Measurements from ENCODE around the gene JAM3.

JAM3 gene

DNA sequence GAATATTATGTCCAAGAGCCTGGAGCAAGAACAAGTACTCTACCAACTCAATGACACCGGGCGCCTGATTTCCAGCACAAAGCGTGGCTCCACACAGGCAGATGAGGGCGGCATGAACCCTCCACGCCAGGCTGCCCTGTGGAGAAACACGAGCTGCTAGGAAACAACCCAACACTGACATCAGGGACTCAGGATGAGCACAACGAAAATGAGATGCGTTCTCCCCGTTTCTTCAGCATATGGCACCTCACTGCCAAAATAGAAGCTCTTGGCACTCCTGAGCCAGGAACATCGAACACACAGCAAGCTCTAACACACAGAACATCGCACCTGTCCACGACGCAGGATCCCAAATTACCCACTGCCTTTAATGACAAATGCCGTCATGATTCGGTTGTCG is 86.6 kb downstream of the JAM3 start:
- TF ChIP-seq, protein P1, sequence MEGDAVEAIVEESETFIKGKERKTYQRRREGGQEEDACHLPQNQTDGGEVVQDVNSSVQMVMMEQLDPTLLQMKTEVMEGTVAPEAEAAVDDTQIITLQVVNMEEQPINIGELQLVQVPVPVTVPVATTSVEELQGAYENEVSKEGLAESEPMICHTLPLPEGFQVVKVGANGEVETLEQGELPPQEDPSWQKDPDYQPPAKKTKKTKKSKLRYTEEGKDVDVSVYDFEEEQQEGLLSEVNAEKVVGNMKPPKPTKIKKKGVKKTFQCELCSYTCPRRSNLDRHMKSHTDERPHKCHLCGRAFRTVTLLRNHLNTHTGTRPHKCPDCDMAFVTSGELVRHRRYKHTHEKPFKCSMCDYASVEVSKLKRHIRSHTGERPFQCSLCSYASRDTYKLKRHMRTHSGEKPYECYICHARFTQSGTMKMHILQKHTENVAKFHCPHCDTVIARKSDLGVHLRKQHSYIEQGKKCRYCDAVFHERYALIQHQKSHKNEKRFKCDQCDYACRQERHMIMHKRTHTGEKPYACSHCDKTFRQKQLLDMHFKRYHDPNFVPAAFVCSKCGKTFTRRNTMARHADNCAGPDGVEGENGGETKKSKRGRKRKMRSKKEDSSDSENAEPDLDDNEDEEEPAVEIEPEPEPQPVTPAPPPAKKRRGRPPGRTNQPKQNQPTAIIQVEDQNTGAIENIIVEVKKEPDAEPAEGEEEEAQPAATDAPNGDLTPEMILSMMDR (IDR thresholded peaks at IDR 0.05; ENCODE audit: low read depth, low read length): no peak
- in situ Hi-C loops (cut with HindIII; ENCODE audit: low sequenced_read_pairs): no loop called here
- no peak for DNase-seq (ENCODE audit: low read depth, low spot score)
- no peak overlapping the region for H3K4me3 ChIP-seq (ENCODE audit: low read depth, low read length)

DNA sequence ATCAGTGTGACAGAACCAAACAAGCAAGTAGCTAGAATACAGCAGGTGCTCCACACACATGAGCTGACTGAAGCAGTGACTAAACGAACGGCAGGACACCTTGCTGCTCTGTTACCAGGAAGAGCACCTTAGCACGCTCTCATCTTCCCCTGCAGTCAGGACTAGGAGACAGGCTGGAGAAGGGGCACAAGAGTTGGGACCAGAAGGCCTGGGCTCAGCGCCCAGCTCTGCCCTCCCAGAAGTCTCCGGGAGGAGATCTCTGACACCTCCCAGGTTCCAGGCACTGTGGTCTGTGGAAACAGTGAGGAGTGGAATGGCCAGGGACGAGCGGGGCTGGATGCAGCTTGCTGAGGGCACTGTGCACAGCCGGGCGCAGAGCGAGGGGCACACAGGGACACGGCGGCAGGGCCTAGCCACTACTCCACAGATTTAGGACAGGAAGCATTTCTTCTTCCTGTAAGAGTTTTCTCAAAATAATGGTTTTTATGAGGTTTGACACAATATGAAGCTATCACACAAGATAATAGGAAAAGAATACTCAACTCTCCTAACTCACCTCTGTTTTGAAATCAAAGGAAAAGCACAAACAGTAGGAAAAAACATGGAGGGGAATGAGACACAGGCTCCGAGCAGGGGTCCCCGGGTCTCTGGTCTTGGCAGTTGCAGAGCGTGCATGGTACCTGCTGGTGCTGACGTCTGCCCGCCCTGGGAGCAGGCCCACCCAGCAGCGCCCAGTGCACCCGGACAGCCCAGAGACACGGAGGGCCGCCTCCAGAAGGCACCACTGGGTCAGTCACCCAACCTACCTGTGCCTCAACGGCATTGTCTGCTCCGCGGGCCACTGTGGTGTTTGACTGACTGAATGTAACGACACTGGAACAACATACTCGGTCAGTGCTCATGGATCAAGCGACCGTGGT is 87.3 kb downstream of the JAM3 start:
- TF ChIP-seq, protein P1 (IDR thresholded peaks at IDR 0.05; ENCODE audit: low read depth, low read length): no peak
- H3K4me3 ChIP-seq (ENCODE audit: low read depth, low read length): no peak overlapping the region
- in situ Hi-C loops (cut with HindIII; ENCODE audit: low sequenced_read_pairs): no loop called here
- no peak for DNase-seq (ENCODE audit: low read depth, low spot score)

- no peak overlapping the region for H3K4me3 ChIP-seq (ENCODE audit: low read depth, low read length)
- TF ChIP-seq, protein P1 (IDR thresholded peaks at IDR 0.05; ENCODE audit: low read depth, low read length): no peak
- no peak for DNase-seq (ENCODE audit: low read depth, low spot score)
- in situ Hi-C loops (cut with HindIII; ENCODE audit: low sequenced_read_pairs): no loop called here
These were observed 88.6 kb downstream of the JAM3 start for GRCh38 chr11:134157451-134157850.

GRCh38 chr11:134158023-134158422 is 89.2 kb downstream of the JAM3 start:
- H3K4me3 ChIP-seq (ENCODE audit: low read depth, low read length): no peak overlapping the region
- in situ Hi-C loops (cut with HindIII; ENCODE audit: low sequenced_read_pairs): no loop called here
- no peak for DNase-seq (ENCODE audit: low read depth, low spot score)
- TF ChIP-seq, protein P1 (IDR thresholded peaks at IDR 0.05; ENCODE audit: low read depth, low read length): no peak

DNA sequence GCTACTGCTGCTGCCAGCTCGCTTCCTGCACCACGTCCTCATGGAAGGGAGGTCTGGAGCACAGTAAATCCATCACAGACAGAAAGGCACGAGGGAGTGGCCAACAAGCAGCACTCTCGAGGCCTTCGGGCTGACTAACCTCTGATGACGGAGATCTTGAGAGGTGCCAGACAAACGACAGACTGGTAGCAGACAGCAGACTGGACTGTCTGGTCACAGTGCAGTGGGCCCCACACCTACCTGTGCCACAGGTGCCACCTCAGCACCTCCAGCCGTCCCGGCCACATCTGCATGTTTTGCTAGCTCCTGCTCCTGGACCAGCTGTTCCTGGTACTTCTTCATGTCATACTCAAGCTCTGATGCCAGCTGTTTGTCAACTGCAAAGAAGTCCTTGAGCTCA is 90.8 kb downstream of the JAM3 start:
- DNase-seq (ENCODE audit: low read depth, low spot score): no peak
- no peak overlapping the region for H3K4me3 ChIP-seq (ENCODE audit: low read depth, low read length)
- in situ Hi-C loops (cut with HindIII; ENCODE audit: low sequenced_read_pairs): no loop called here
- TF ChIP-seq, protein P1 (IDR thresholded peaks at IDR 0.05; ENCODE audit: low read depth, low read length): no peak

DNA sequence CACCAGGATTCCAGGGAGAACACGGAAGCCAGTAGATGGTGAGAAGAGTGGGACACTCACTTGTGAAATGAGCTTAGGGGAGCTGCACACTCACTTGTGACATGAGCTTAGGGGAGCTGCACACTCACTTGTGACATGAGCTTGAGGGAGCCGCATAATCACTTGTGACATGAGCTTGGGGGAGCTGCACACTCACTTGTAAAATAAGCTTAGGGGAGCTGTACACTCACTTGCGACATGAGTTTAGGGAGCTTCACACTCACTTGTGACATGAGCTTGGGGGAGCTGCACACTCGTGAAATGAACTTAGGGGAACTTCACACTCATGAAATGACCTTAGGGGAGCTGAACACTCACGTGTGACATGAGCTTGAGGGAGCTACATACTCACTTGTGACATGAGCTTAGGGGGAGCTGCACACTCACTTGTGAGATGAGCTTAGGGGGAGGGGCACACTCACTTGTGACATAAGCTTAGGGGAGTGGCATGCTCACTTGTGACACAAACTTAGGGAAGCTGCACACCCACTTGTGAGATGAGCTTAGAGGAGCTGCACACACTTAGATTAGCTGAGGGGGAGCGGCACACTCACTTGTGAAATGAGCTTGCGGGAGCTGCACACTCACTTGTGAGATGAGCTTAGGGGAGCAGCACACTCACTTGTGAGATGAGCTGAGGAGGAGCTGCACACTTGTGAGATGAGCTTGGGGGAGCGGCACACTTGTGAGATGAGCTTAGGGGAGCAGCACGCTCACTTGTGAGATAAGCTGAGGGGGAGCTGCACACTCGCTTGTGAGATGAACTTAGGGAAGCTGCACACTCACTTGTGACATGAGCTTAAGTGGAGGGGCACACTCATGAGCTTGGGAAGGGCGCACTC is 95.9 kb downstream of the JAM3 start:
- no peak for DNase-seq (ENCODE audit: low read depth, low spot score)
- TF ChIP-seq, protein P1 (IDR thresholded peaks at IDR 0.05; ENCODE audit: low read depth, low read length): no peak
- no peak overlapping the region for H3K4me3 ChIP-seq (ENCODE audit: low read depth, low read length)
- in situ Hi-C loops (cut with HindIII; ENCODE audit: low sequenced_read_pairs): no loop called here

Data from astrocyte of the spinal cord (primary cell).